ENCODE data around the gene GTF2IRD2. TPM values are rescaled to one million over a fixed set of nuclear protein-coding genes. Genes with fewer than 3 reads are reported as not detected.
A peak's percentile ranks its signal among the peaks of the same experiment; 100 is the strongest.
"Not testable (repeated sequence)": the region's sequence is repeated elsewhere in the genome, so short reads cannot be mapped to it uniquely, and the experiment has no call there.

GTF2IRD2 gene
- 11.3 and 29.0 TPM in 2 replicates for total RNA-seq (2014; rRNA removed; shearing (Covaris generic))

DNA sequence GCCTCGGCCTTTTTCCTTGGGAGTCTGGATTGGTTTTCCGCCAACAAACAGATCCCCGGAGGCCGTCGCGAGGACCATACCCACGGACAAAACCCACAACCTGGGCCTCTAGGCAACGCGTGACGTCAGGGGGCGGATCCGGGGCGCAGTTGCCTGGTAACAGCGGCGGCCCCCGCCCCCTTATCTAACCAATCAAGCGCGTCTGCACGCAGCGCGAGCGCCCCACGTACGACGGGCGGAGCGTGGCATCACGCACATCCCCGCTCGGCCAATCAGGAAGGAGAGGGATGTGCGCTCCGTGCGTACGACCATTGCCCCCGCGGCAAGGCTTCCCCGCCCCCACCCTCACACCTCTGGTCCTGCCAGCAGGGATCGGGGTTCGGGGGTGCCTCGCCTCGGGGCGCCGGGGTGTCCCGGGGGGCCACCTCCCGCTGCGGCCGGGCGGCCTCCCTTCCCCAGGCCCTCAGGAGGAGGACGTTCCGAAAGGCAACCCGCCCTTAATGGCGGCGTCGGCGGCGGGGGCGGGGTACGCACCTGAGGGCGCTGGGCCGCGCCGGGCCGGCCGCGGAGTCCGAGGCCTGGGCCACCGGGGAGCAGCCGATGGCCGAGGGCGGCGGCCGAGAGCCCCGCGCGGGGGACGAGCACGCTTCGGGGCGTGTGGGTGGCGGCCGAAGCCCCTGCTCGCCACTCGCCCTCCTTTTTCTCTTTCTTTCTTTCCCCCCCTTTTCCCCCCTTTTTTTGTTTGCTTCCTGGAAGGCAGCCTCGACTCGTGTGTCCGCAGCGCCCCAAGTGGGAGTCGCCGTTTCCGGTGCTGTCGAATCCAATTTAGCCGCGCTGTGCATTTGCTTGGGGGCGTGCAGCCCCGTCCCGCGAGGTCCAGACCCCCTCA is at the start of gene GTF2IRD2:
TSS of gene GTF2IRD2 (minus strand) at position 773 of the 889 bp plus-strand sequence. CDS start 15,227 bp downstream, outside the sequence.
- peak; percentile 6 for DNase-seq (ENCODE audit: low read depth)

DNA sequence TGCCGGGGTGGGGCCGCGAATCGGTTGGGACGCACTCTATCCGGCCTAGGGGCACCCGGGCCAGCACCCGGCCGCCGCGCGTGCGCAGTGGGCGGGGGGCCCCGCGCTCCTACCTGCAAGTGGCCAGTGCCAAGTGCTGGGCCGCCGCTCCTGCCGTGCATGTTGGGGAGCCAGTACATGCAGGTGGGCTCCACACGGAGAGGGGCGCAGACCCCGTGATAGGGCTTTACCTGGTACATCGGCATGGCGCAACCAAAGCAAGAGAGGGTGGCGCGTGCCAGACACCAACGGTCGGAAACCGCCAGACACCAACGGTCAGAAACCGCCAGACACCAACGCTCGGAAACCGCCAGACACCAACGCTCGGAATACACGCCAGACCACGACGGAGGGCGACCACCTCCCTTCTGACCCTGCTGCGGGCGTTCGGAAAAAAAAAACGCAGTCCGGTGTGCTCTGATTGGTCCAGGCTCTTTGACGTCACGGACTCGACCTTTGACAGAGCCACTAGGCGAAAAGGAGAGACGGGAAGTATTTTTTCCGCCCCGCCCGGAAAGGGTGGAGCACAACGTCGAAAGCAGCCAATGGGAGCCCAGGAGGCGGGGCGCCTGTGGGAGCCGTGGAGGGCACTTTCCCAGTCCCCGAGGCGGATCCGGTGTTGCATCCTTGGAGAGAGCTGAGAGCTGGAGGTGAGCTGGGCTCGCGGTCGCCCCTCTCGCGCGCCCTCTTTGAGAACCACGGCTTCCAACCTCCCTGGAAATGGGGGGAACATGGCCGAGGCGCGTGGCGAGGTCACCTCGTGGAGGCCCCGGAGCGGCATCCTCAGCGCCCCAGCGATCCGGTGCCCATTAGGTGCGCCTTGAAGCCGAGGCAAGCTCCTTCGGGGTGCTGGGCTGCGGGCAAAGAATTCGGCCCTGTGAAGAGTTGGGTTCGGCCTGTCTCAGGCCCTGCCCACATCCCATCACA is 39.0 kb upstream of the GTF2IRD2 start:
- peak; percentile 85 for DNase-seq (ENCODE audit: low read depth)

DNA sequence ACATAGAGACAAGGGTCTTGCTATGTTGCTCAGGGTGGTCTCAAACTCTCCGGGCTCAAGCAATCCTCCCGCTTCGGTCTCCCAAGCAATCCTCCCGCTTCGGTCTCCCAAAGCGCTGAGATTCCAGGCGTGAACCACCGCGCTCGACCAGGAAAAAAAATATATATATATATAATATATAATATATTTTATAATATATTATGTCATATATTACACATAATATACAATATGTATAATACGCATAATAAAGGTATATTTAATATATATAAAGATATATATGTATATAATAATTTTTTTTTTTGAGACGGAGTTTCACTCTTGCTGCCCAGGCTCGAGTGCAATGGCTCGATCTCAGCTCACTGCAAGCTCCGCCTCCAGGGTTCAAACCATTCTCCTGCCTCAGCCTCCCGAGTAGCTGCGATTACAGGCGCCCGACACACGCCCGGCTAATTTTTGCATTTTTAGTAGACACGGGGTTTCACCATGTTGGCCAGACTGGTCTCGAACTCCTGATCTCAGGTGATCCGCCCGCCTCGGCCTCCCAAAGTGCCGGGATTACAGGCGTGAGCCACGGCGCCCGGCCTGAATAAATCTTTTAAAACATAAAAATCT is 38.2 kb upstream of the GTF2IRD2 start:
- not testable (repeated sequence) for DNase-seq (ENCODE audit: low read depth)

DNA sequence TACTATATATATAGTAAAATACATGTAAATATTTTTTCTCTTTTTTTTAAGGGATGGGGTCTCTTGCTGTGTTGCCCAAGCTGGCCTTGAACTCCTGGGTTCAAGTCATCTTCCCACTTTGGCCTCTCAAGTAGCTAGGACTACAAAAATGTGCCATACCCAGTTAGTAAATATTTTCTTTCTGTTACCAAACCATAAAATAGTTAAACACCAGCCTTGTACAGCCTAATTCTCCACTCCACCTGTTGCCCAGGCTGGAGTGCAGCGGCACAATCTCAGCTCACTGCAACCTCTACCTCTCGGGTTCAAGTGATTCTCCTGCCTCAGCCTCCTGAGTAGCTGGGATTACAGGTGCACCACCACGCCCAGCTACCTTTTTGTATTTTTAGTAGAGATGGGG is 33.9 kb upstream of the GTF2IRD2 start:
- not testable (repeated sequence) for DNase-seq (ENCODE audit: low read depth)

DNA sequence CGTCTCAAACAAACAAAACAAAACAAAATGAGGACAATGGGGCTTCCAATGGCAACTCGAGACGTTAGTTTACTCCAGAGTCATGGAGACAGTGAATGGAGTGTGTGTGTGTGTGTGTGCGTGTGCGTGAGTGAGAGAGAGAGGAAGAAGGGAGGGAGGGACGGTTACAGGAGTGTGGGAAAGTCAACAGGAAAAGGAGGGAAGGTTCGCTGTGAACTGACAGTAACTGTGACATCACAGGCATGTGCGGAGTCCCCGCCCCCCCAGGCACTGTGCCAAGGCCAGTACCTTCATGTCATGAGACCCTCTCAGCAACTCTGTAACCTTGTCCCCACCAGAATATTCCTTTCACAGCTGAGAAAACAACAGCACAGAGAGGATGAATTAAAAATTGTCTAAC is 30.7 kb upstream of the GTF2IRD2 start:
- not testable (repeated sequence) for DNase-seq (ENCODE audit: low read depth)

DNA sequence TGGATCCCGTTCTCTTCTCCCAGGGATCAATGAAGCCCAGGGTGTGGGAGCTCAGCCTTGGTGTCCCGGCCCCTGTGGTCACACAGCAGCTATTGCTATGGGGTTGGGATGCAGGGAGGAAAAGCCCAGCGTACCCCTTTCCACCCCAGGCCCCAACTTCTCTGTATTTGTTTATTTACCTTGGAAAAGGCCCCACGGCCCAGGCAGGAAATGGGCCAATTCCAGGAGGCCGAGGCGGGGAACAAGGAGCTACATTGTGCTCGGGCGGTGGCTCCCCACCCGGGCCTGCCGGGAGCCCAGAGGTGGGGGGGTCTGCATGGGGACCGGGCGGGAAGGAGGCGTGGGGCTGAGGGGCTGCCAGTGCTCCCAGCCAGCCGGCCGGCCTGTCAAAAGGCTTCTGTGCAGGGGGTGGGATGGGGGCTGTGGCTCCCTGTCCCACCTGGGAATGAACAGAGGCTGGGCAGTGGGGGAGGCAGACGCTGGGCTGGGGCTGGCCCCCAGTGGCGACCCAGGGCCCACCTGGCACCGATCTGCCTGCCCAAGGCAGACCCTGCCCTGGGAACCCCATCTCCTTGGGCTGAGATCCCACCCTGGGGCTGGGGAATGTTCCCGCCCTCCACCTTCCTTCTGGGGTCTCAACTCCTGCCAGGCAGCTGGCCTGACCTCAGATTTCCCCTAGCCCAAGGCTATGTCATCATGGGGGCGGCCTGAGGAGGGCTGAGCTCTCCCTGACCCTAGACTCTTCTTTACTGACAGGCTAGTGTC is 23.5 kb upstream of the GTF2IRD2 start:
- DNase-seq (ENCODE audit: low read depth) = peak; percentile 33

DNA sequence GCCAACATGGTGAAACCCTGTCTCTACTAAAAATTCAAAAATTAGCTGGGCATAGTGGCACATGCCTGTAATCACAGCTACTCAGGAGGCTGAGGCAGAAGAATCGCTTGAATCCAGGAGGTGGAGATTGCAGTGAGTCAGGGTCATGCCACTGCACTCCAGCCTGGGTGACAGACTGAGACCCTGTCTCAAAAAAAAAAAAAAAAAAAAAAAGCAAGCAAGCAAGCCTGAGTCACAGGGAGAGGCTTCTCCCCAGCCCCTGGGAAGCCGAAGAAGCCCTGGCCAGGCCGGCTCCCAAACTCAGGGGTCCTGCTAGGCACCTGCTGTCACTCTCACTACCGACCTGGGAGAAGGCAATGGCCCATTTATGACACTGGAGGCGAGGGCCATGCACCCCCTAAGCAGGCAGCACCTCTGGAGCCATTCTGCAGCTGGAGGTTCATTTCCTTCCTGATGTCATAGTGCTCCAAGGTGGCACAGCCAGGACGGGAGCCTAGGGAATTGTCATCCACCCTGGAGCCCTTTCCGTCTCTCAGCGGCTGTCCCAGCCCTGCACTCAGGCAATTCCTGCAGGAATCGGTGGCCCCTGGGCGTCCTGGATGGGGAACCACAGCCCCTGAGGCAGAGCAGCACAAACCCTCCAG is 22.8 kb upstream of the GTF2IRD2 start:
- DNase-seq (ENCODE audit: low read depth) = not testable (repeated sequence)

DNA sequence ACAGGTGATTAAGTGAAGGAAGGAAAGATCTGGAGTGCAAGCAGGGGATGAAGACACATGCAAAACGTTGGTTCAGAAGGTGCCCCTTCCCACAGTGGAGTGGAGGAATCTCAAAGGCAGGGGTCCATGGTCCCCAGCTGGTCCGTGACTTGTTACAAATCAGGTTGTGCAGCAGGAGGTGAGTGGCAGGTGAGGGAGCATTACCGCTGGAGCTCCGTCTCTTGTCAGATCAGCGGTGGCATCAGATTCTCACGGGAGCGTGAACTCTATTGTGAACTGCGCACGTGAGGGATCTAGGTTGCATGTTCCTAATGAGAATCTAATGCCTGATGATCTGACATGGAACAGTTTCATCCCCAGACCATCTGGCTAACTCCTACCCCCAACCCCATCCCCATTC is 21.1 kb upstream of the GTF2IRD2 start:
- not testable (repeated sequence) for DNase-seq (ENCODE audit: low read depth)

DNA sequence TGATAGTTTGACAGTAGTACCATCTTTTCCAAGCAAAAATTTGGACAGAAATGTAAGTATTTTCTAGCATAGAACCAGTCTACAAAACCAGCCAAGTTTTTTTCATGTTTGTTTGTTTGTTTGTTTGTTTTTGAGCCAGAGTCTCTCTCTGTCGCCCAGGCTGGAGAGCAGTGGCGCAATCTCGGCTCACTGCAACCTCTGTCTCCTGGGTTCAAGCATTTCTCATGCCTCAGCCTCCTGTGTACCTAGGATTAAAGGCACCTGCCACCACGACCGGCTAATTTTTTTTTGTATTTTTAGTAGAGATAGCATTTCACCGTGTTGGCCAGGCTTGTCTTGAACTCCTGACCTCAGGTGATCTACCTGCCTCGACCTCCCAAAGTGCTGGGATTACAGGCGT is 14.4 kb upstream of the GTF2IRD2 start:
- DNase-seq (ENCODE audit: low read depth) = not testable (repeated sequence)

DNA sequence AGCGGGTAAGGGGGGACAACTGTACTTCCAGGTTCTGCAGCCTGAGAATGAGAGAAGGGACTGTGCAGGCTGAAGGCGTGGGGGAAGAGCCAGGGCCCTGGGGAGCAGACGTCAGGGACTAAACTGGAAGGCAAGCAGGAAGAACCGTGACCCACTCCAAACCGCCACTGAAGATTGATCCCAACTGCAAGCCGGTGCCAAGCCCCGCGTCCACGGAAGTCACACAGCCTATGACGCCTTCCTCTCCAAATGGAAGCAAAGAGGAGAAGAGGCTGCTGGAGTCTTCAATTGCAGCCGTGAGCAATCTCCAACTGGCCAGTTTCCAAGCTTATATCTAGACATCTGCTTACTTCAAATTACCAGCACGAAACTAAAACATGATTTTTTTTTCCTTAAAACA is 1.6 kb downstream of the GTF2IRD2 start:
- DNase-seq (ENCODE audit: low read depth) = not testable (repeated sequence)

DNA sequence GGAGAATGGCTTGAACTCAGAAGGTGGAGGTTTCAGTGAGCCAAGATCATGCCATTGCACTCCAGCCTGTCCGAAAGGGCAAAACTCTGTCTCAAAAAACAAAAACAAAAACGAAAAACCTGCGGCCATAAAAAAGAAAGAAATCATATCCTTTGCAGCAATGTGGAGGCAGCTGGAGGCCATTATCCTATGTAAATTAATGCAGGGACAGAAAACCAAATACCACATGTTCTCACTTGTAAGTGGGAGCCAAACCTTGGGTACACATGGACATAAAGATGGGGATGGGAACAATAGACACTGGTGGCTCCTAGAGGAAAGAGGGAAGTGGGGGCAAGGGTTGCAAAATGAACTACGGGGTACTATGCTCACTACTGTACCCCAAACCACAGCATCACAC is 21.0 kb downstream of the GTF2IRD2 start:
- DNase-seq (ENCODE audit: low read depth) = not testable (repeated sequence)

DNA sequence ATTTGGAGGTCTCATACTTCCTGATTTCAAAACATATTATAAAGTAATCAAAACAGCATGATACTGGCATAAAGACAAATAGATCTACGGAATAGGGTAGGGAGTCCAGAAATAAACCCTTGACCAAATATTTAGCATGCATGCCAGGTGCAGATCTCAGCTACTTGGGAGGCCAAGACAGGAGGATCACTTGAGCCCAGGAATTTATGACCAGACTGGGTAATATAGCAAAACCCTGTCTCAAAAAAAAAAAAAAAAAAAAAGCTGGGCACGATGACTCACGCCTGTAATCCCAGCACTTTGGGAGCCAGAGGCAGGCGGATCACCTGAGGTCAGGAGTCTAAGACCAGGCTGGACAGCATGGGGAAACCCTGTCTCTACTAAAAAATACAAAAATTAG is 21.4 kb downstream of the GTF2IRD2 start:
- DNase-seq (ENCODE audit: low read depth) = not testable (repeated sequence)

DNA sequence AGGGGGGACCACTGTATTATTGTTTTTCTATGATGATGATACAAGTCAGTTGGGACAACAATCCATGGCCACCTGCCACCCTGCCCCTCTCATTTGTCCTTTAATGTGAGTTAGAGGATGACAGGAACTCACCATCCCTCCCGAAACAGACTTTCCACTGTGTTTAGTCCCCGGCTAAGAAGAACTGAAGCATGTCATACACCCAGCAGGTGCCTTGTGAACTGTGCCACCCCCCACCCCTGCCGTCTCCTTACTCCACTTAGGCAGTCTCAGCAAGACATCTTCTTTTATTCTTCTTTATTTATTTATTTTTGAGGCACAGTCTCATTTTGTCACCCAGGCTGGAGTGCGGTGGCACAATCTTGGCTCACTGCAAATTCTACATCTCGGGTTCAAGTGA is 30.1 kb downstream of the GTF2IRD2 start:
- DNase-seq (ENCODE audit: low read depth) = not testable (repeated sequence)

DNA sequence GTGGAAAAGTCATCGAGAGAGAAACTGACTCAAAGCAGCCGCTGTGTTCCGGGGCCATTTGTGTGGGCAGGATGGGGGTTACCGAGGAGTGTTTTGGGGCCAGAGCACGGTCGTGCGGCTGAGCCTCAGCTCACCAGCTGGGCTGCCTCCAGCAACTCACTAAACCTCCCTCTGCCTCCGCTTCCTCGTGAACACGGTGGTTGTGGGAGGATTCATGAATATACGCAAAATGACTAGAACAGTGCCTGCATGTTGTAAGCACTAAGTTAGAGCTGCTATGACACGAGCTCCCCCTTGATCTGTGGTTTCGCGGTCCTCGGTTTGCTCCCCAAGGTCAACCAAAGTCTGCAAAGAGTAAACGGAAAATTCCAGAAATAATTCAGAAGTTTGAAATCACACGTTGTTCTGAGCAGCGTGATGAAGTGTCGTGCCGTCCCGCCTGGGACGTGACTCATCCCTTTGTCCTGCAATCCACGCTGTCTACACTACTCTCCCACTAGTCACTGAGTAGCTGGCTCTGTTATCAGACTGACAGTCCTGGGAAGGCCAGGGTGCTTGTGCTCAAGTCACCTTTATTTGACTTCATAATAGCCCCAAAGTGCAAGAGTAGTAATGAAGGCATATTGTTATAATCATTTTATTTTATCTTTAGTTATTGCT is 31.1 kb downstream of the GTF2IRD2 start:
- DNase-seq (ENCODE audit: low read depth) = not testable (repeated sequence)

DNA sequence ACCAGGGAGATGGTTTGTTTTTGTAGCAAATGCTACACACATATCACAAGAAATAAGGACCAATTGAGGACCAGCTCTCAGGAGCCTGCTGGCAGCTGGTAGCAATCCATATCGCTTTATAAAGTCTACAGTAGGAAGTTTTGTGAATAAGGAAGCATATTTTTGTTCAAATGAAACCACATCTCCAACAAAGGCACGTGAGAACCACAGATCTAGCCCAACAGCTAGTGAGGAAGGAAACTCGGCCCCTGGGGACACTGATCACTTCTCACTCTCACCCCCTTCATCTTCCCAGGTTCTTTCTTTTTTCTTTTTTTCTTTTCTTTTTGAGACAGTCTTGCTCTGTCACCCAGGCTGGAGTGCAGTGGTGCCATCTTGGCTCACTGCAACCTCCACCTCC is 35.5 kb downstream of the GTF2IRD2 start:
- not testable (repeated sequence) for DNase-seq (ENCODE audit: low read depth)

DNA sequence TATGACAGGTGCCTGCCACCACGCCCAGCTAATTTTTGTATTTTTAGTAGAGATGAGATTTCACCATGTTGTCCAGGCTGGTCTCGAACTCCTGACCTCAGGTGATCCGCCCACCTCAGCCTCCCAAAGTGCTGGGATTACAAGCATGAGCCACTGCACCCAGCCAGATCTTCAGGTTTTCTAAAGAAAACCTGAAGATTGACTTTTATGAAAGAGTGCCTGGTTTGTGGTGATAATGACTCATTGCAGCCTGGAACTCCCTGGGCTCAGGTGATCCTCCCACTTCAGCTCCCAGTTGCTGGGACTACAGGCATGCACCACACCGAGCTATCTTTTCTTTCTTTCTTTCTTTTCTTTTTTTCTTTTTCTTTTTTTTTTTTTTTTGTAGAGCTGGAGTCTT is 52.8 kb downstream of the GTF2IRD2 start:
- not testable (repeated sequence) for DNase-seq (ENCODE audit: low read depth)

DNA sequence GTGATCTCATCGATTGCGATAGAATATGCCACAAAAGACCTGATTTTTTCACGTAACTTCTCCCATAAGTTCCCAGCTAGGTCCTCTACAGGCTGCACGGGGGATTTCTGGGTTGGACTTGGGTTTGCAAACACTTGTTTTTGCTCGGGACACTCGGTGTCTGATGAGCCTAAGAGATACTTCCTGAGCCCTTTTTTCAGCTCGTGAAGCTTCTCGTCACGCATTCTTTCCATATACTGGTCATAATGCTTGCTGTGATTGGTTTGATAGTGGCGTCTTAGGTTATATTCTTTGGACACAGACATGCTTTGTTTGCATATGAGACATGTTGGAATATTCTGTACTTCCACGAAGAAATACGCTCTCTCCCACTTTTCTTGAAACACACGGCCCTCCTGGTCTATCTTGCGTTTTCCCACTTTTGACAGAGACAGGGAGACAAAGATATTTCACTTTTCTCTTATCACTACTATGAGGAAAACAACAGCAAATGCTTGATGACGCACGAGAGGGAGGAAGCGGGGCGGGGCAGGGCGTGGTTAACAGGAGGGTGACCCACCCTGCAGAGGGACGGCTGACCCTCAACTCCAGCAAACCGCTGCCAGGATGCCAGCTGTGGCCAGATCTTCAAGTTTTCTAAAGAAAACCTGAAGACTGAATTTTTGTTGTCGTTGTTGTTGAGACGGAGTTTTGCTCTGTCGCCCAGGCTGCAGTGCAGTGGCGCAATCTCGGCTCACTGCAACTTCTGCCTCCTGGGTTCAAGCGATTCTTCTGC is 53.4 kb downstream of the GTF2IRD2 start:
- DNase-seq (ENCODE audit: low read depth) = not testable (repeated sequence)

DNA sequence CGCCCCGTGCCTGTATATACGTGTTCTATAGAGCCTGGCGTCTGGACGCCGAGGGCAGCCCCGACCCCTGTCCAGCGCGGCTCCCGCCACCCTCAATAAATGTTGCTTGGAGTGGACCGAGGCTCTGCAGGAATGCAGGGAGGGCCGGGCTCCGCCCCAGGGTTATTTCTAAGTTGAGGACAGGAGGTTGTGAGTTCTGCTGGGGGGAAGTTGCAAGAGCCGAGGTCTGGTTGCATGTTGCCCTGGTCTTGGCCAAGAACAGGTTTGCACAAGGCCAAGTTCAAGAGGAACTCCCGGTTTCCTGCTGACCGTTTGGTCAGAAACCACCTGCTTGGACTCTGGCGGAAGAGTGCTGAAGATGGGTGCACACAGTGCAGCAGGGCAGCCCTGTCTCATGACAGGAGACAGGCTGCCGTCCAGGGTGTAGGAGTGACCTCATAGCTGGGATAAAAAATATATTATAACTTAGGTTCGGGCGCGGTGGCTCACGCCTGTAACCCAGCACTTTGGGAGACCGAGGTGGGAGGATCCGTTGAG is 62.1 kb downstream of the GTF2IRD2 start:
- not testable (repeated sequence) for DNase-seq (ENCODE audit: low read depth)

All from RPMI7951 (cell line).